Endothelial cell of umbilical vein (primary cell): ENCODE measurements around the gene FOXP1. TPM values are rescaled to one million over a fixed set of nuclear protein-coding genes. Genes with fewer than 3 reads are reported as not detected.

ENCODE experiments used
- BruUV-seq: library from RNA; stranded (reverse); fragments of 400-500 nt; replicated peaks from 2 replicates; lab custom pipeline; 2021; lab: Mats Ljungman, UMichigan
- CTCF ChIA-PET: fragments of 300-600, 350-600 bp; sonication (Branson Sonifier 250); formaldehyde crosslinking; loops from one replicate; lab custom pipeline; 2021; ENCODE audit warnings: antibody characterized with exemption, inconsistent platforms; lab: Charles Lee
- POLR2A ChIA-PET: fragments of 300-600, 350-600 bp; sonication (Branson Sonifier 250); formaldehyde crosslinking; loops from one replicate; lab custom pipeline; 2021; ENCODE audit warnings: antibody characterized with exemption, inconsistent platforms; lab: Charles Lee
- DNase-seq: peaks from one replicate; pipeline ENCODE4 v3.0.0-alpha.2; 2011; ENCODE audit warnings: low read depth, low spot score
- FAIRE-seq: peaks from 2 replicates; lab custom pipeline; 2011; peaks lifted over from hg19 to GRCh38; lab: Jason Lieb, UNC
- H2AFZ ChIP-seq: 2 replicates; pipeline ENCODE4 v1.6.0; 2012; ENCODE audit warnings: low read depth, low read length, control low read depth, inconsistent platforms
- H3K27ac ChIP-seq: 2 replicates; pipeline ENCODE4 v1.5.1; 2011; ENCODE audit warnings: low read depth, mild to moderate bottlenecking, control low read depth, low read length, moderate library complexity; ENCODE audit not compliant: insufficient read depth
- H3K27me3 ChIP-seq, 2 experiments: 2 replicates each; pipeline versions ENCODE4 v1.6.0 to v1.6.1; 2011; ENCODE audit warnings: low read length in 2 of 2, mixed read lengths in 1 of 2; ENCODE audit not compliant: control insufficient read depth in 2 of 2, insufficient read depth in 2 of 2
- H3K36me3 ChIP-seq, 2 experiments: 2 replicates in 1 of 2; 3 replicates in 1 of 2; pipeline ENCODE4 v1.5.1; 2011; ENCODE audit warnings: low read length in 2 of 2, mild to moderate bottlenecking in 1 of 2, moderate library complexity in 1 of 2; ENCODE audit not compliant: control insufficient read depth in 2 of 2, insufficient read depth in 2 of 2; ENCODE audit errors: extremely low read depth in 1 of 2
- H3K4me1 ChIP-seq: 3 replicates; pipeline ENCODE4 v1.5.1; 2011; ENCODE audit warnings: mild to moderate bottlenecking, low read length; ENCODE audit not compliant: control insufficient read depth, insufficient read depth; ENCODE audit errors: extremely low read depth
- H3K4me2 ChIP-seq: 2 replicates; pipeline ENCODE4 v1.6.1; 2011; ENCODE audit warnings: low read length, control low read depth, mixed read lengths; ENCODE audit not compliant: insufficient read depth
- H3K4me3 ChIP-seq, 3 experiments: fragments of 200-600 bp in 1 of 3; sonication (generic), shearing (Covaris generic) in 1 of 3; replicated peaks in 1 of 3; 2 replicates each; pipeline ENCODE4 v1.5.1; 2011 to 2016; ENCODE audit warnings: control low read depth in 3 of 3, low read length in 3 of 3, mild to moderate bottlenecking in 2 of 3, inconsistent platforms in 1 of 3, low read depth in 1 of 3, moderate library complexity in 1 of 3; ENCODE audit not compliant: insufficient read depth in 1 of 3
- H3K79me2 ChIP-seq: 2 replicates; pipeline ENCODE4 v1.6.0; 2012; ENCODE audit warnings: low read length, inconsistent platforms; ENCODE audit not compliant: control insufficient read depth, insufficient read depth
- H3K9ac ChIP-seq: replicated peaks from 2 replicates; pipeline ENCODE3; 2011; ENCODE audit warnings: low read length, control low read depth; ENCODE audit not compliant: insufficient read depth; ENCODE audit errors: extremely low read depth
- H3K9me1 ChIP-seq: replicated peaks from 3 replicates; pipeline ENCODE4 v1.6.0; 2011; ENCODE audit warnings: mild to moderate bottlenecking, low read length; ENCODE audit not compliant: control insufficient read depth, insufficient read depth; ENCODE audit errors: extremely low read depth
- H3K9me3 ChIP-seq: replicated peaks from 2 replicates; pipeline ENCODE4 v1.5.1; 2012; ENCODE audit warnings: low read length, inconsistent platforms; ENCODE audit not compliant: control insufficient read depth, insufficient read depth
- H4K20me1 ChIP-seq: replicated peaks from 2 replicates; pipeline ENCODE3; 2011; ENCODE audit warnings: mild to moderate bottlenecking, low read length; ENCODE audit not compliant: control insufficient read depth, insufficient read depth; ENCODE audit errors: extremely low read depth
- EZH2 ChIP-seq: IDR thresholded peaks from 2 replicates; pipeline ENCODE4 v1.6.1; 2012; ENCODE audit warnings: borderline replicate concordance, low read depth, mild to moderate bottlenecking, moderate library complexity, low read length, inconsistent platforms; ENCODE audit not compliant: severe bottlenecking
- FOS ChIP-seq: IDR thresholded peaks from 2 replicates; pipeline ENCODE4 v1.6.1; 2011; ENCODE audit warnings: mild to moderate bottlenecking, low read length, moderate library complexity, borderline replicate concordance; ENCODE audit not compliant: insufficient read depth
- GATA2 ChIP-seq: IDR thresholded peaks from 2 replicates; pipeline ENCODE4 v1.7.0; 2011; ENCODE audit warnings: low read depth, mild to moderate bottlenecking, moderate library complexity, mixed read lengths, low read length; ENCODE audit not compliant: insufficient read length, insufficient read depth
- JUN ChIP-seq: IDR thresholded peaks from 2 replicates; pipeline ENCODE4 v1.6.1; 2011; ENCODE audit warnings: borderline replicate concordance, low read depth; ENCODE audit not compliant: insufficient read length, insufficient read depth
- MYC ChIP-seq: IDR thresholded peaks from one replicate; pipeline ENCODE4 v1.6.1; 2011; ENCODE audit warnings: mild to moderate bottlenecking, low read depth, low read length
- POLR2A ChIP-seq: IDR thresholded peaks from 2 replicates; pipeline ENCODE4 v1.6.1; 2012; ENCODE audit warnings: low read depth, mild to moderate bottlenecking, control low read depth, low read length
- POLR2AphosphoS5 ChIP-seq: IDR thresholded peaks from 2 replicates; pipeline ENCODE4 v1.6.1; 2012; ENCODE audit warnings: low read depth, mild to moderate bottlenecking, control low read depth, low read length, moderate library complexity; ENCODE audit not compliant: insufficient read depth
- dilution Hi-C: fragments of 300-500 bp; cut with MboI; formaldehyde crosslinking; loops from one replicate; pipeline ENCODE4 v1.15.0; 2019; ENCODE audit warnings: low sequenced_read_pairs; ENCODE audit not compliant: extremely low pct_ligation_motif_present
- intact Hi-C: fragments of 100-400 bp; cut with micrococcal nuclease; formaldehyde crosslinking; loops from one replicate; pipeline ENCODE4 v1.10.0; 2022
- polyA plus RNA-seq, 4 experiments: library from polyadenylated mRNA; depleted of rRNA in 3 of 4; stranded (reverse) in 3 of 4; unstranded in 1 of 4; fragments of >200 nt; gene quantifications; 2 replicates each; pipeline versions ENCODE4 v1.2.1 to v1.2.3, GENCODE V29; 2011 to 2012; ENCODE audit warnings: missing spikeins in 1 of 4
- total RNA-seq: library from RNA; stranded (reverse); gene quantifications from 2 replicates; pipeline ENCODE4 v1.2.3, GENCODE V29; 2021
- TF ChIP-seq, protein P1 (sequence below): IDR thresholded peaks from 2 replicates; pipeline ENCODE4 v1.6.1; 2011; ENCODE audit not compliant: insufficient read depth, insufficient read length
- TF ChIP-seq, protein P2 (sequence below), 2 donors: IDR thresholded peaks; 1 replicate in 1 of 2; 2 replicates in 1 of 2; pipeline ENCODE4 v1.5.1; 2011; ENCODE audit warnings: low read length in 2 of 2, mild to moderate bottlenecking in 2 of 2, moderate library complexity in 2 of 2, control low read depth in 1 of 2, inconsistent platforms in 1 of 2, low read depth in 1 of 2; ENCODE audit not compliant: insufficient read depth in 1 of 2; ENCODE audit errors: extremely low read depth in 1 of 2

FOXP1 gene
- total and polyA plus RNA-seq, 2 donors (not counting 3 experiments of a cell fraction or from before 2014, with no cell fraction given) = 41.0 to 107 TPM

DNA sequence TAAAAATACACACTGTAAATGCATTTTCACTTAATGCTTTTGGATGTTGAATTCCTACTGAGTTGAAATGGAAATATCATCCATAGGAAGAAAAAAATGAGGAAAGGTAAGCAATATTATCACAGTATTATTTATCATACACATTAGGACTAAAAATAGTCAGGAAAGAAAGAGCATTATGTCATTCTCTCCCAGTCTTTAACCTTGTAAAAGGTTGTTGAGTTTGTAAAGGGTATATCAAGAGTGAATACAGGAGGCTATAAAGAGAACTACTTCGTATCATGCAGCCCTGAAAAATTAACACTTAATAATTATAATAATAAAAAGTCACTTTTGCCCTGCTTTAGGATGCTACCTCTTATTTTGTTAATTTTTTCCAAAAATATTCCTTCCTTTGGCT is 395.8 kb downstream of the FOXP1 start:
- FAIRE-seq = no peak
- no peaks in the 10 kb centered on the region for H3K36me3 ChIP-seq
- H3K27me3 ChIP-seq = no peaks in the 10 kb centered on the region
- H3K4me3 ChIP-seq = no peak overlapping the region
- H3K4me2 ChIP-seq = no peak overlapping the region
- no peaks in the 10 kb centered on the region for H4K20me1 ChIP-seq
- H3K9ac ChIP-seq = no peak overlapping the region
- no peaks in the 10 kb centered on the region for H3K9me3 ChIP-seq
- H3K79me2 ChIP-seq = no peaks in the 10 kb centered on the region
- POLR2A ChIA-PET = no interaction called here
- H3K4me1 ChIP-seq = peaks cover 5% of the 10 kb centered on the region
- DNase-seq = no peak
- H2AFZ ChIP-seq = no peak overlapping the region
- TF ChIP-seq POLR2A (no peak), EZH2 (no peak), FOS (no peak), POLR2AphosphoS5 (no peak)
- TF ChIP-seq, protein P1, sequence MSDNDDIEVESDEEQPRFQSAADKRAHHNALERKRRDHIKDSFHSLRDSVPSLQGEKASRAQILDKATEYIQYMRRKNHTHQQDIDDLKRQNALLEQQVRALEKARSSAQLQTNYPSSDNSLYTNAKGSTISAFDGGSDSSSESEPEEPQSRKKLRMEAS = no peak
- BruUV-seq = no TSS peak
- H3K9me1 ChIP-seq = no peaks in the 10 kb centered on the region
- intact Hi-C loops = no loop called here
- H3K27ac ChIP-seq = no peak overlapping the region
- dilution Hi-C loops = no loop called here
- CTCF ChIA-PET = no interaction called here

DNA sequence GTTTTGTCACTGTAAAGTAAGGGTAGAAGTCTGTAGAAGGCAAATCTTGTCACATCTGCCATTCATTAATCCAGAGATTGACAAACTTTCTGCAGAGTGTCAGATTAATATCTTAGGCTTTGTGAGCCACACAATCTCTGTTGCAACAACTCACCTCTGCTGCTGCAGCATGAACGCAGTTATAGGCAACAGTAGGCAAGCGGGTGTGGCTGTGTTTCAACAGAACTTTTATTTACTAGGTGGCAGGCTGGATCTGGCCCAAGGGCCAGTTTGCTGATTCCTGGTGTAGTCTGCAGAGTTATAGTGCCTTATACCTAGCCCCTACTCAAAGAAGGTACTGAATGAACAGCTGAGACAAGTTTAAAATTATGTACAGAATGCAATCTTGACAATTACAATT is 396.7 kb downstream of the FOXP1 start:
- H3K36me3 ChIP-seq = no peaks in the 10 kb centered on the region
- no peaks in the 10 kb centered on the region for H3K9me3 ChIP-seq
- no peak overlapping the region for H3K27ac ChIP-seq
- no peak overlapping the region for H3K4me2 ChIP-seq
- H3K4me1 ChIP-seq = peaks cover 5% of the 10 kb centered on the region
- no peak overlapping the region for H2AFZ ChIP-seq
- ChIA-PET CTCF (no interaction called here), POLR2A (no interaction called here)
- FAIRE-seq (no peak), DNase-seq (no peak)
- no TSS peak for BruUV-seq
- H3K9me1 ChIP-seq = no peaks in the 10 kb centered on the region
- TF ChIP-seq GATA2 (no peak), EZH2 (no peak), POLR2A (no peak), FOS (no peak), JUN (no peak), MYC (no peak), POLR2AphosphoS5 (no peak)
- TF ChIP-seq, protein P2, sequence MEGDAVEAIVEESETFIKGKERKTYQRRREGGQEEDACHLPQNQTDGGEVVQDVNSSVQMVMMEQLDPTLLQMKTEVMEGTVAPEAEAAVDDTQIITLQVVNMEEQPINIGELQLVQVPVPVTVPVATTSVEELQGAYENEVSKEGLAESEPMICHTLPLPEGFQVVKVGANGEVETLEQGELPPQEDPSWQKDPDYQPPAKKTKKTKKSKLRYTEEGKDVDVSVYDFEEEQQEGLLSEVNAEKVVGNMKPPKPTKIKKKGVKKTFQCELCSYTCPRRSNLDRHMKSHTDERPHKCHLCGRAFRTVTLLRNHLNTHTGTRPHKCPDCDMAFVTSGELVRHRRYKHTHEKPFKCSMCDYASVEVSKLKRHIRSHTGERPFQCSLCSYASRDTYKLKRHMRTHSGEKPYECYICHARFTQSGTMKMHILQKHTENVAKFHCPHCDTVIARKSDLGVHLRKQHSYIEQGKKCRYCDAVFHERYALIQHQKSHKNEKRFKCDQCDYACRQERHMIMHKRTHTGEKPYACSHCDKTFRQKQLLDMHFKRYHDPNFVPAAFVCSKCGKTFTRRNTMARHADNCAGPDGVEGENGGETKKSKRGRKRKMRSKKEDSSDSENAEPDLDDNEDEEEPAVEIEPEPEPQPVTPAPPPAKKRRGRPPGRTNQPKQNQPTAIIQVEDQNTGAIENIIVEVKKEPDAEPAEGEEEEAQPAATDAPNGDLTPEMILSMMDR (IDR thresholded peaks at IDR 0.05; ENCODE audit: extremely low read depth in 1 of 2, insufficient read depth in 1 of 2, low read depth in 1 of 2, low read length in 2 of 2) = no peak
- TF ChIP-seq, protein P1 = no peak
- H3K27me3 ChIP-seq = no peaks in the 10 kb centered on the region
- dilution Hi-C loops (no loop called here), intact Hi-C loops (no loop called here)
- no peaks in the 10 kb centered on the region for H4K20me1 ChIP-seq
- H3K4me3 ChIP-seq = no peak overlapping the region
- no peak overlapping the region for H3K9ac ChIP-seq
- H3K79me2 ChIP-seq = no peaks in the 10 kb centered on the region
